Glomerular visceral epithelial cell (primary cell): ENCODE data around the gene ST3GAL3.

Experiments used
- DNase-seq: peaks from one replicate; pipeline ENCODE4 v3.0.0-alpha.2; 2016; ENCODE audit errors: extremely low spot score

ST3GAL3 gene, protein sequence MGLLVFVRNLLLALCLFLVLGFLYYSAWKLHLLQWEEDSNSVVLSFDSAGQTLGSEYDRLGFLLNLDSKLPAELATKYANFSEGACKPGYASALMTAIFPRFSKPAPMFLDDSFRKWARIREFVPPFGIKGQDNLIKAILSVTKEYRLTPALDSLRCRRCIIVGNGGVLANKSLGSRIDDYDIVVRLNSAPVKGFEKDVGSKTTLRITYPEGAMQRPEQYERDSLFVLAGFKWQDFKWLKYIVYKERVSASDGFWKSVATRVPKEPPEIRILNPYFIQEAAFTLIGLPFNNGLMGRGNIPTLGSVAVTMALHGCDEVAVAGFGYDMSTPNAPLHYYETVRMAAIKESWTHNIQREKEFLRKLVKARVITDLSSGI

GRCh38 chr1:43707190-43708001 lies at the start of gene ST3GAL3:
TSS of gene ST3GAL3 (plus strand) at chr1:43707536. CDS start at chr1:43736263, 28,727 bp downstream.
- DNase-seq = peak; percentile 95

- no peak for DNase-seq
Measured at GRCh38 chr1:43659212-43660166, 47.8 kb upstream of the ST3GAL3 start.

GRCh38 chr1:43660355-43660754 lies 47.0 kb upstream of the ST3GAL3 start:
- no peak for DNase-seq

DNA sequence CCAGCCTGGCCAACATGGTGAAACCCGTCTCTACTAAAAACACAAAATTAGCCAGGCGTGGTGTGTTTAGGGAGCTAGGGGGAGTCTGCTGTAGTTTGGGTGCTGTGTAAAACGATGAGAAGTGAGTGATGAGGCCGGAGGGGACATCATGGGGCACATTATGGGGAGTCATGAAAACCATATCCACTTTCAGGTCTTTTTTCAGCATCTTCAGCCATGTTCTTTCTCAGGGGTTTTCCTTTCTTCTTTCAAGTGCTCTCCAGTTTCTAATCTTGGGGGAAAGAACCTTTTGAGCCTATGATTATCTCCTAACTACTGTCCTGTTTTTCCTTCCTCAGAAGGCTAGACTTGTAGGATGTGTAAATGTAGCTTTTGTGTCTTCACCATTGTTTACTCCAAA lies 43.0 kb upstream of the ST3GAL3 start:
- DNase-seq = no peak

DNA sequence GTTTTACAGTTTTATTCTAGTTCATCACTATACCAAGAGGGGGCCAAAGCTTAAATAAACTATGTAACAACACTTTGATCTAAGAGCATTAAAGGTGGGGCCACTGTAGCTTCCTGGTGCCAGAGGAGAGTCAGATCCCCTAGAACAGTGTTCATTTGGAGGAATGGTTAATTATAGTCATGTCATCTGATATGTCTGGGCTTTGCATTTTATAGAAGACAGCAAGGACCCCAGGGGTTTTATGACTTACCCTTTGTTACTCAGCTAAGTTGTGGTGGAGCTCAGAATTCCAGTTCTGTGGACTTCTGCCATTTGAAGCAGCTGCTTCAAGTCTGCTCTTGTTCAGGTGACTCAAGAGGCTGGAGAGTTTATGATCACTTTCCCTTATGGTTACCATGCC lies 40.7 kb upstream of the ST3GAL3 start:
- no peak for DNase-seq

DNA sequence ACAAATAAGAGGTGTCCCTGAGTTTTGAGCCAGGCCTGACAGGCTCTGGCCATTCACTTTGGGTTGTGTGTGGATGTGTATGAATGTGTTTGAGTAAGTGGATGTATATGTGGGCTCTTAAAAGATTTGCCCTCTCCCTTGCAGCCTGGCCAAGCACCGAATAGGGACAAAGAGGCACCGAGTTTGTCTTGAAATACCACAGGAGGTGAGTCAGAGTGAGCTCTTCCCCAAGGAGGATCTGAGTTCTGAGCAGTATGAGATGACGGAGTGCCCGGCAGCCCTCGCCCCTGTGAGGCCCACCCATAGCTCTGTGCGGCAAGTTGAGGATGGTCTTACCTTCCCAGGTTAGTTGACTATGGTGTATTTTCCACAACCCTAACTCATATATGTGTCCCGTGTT lies 38.4 kb upstream of the ST3GAL3 start:
- peak; percentile 43 for DNase-seq

DNA sequence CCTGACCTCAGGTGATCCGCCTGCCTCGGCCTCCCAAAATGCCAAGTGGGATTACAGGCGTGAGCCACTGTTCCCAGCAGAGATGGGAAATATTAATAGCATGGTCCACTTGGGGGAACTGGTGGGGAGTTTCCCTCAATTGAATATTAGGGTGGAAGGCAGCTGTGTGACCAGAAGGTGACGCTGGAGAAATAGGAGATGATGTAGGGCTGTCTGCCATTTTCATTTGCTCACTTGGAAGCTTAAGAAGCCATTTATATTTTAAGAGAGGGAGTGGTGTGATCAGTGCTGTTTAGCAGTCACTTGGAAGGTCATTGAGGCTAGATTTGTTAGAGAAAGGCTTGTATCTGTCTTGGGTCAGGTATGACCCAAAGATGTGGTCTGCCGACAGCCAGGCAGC lies 37.5 kb upstream of the ST3GAL3 start:
- no peak for DNase-seq

GRCh38 chr1:43671193-43671592 lies 36.1 kb upstream of the ST3GAL3 start:
- DNase-seq = no peak

- DNase-seq = peak; percentile 47
Measured at GRCh38 chr1:43671626-43672330, 35.6 kb upstream of the ST3GAL3 start.

DNA sequence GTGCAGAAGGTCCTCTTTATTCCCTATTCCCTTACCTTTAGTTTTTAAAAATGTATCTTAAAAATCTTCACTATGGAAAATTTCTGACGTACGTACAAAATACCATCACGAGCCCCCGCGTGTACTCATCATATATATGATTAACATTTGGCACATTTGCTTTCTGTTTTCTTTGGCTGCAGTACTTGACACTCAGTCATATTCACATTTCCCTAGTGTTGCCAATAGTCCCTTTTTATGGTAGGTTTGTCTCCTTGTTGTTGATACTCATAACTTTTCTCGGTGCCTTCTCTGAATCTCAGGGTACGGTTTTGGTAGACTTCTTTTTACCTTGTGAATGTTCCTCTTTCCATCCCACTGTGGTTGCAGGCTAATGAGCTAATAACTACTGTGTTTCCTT lies 34.1 kb upstream of the ST3GAL3 start:
- no peak for DNase-seq

DNA sequence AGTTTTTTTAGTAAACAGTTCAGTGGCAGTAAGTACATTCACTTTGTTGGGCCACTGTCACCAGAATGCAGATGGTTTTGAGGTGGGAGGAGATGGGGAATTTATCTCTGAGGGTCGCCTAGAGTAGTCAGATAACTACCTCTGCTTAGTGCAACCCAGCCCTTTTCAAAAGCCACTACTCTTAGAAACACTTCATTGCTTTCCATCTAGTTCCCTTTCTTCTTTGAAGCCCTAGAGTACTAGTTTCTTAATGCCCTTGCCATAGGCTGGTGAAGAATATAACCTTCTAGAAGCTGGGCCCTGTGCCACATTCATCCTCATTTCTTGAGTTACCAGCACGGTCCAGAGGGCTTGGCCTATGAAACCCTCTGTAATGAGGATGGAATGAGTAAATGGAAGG lies 28.4 kb upstream of the ST3GAL3 start:
- no peak for DNase-seq

GRCh38 chr1:43683560-43683959 lies 23.8 kb upstream of the ST3GAL3 start:
- DNase-seq = no peak

DNA sequence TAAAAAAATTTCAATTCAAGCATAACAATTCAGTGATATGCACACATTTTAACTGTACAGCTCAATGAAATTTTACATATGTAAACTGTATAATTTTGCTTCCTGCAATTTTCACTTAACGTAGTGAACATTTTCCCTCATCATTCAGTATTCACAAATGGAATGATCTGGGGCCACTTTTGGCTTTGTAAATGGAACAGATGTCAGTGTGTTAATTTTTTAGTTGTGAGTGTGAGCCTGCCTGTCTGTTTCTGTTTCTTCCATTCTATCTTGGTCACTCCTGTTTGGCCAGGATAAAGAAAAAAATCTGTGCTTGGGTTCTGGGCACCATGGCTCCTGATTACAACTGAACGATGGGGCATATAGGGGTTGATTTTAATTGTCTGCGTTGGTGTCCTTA lies 20.5 kb upstream of the ST3GAL3 start:
- no peak for DNase-seq

- no peak for DNase-seq
Measured at GRCh38 chr1:43687301-43688108, 19.8 kb upstream of the ST3GAL3 start.

DNA sequence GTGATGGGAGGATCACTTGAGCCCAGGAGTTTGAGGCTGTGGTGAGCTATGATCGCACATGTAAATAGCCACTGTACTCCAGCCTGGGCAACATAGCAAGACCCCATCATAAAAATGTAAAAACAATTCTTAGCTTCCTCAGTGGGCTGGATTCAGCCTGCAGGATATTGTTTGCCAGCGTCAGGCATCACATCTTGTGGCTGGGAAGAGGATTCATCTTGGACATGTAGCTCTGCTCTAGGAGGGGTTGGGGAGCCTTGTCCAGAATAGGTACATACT lies 19.3 kb upstream of the ST3GAL3 start:
- DNase-seq = no peak

GRCh38 chr1:43688594-43689000 lies 18.7 kb upstream of the ST3GAL3 start:
- DNase-seq = no peak

GRCh38 chr1:43689289-43689688 lies 18.0 kb upstream of the ST3GAL3 start:
- no peak for DNase-seq

GRCh38 chr1:43691871-43692815 lies 15.2 kb upstream of the ST3GAL3 start:
- no peak for DNase-seq

GRCh38 chr1:43693371-43693770 lies 14.0 kb upstream of the ST3GAL3 start:
- DNase-seq = no peak

- DNase-seq = no peak
Measured at GRCh38 chr1:43699281-43699680, 8.1 kb upstream of the ST3GAL3 start.
